Left lobe of liver (tissue), 2 donors: ENCODE results near the gene CUTC. TPM values are rescaled to one million over a fixed set of nuclear protein-coding genes. Genes with fewer than 3 reads are reported as not detected.

Experiments
- ATAC-seq: fragments of 200-7000 bp; cut with Tn5 transposase; one replicate; pipeline ENCODE4 v1.9.1; 2020; ENCODE audit warnings: mild to moderate bottlenecking, moderate library complexity
- DNase-seq: peaks from one replicate; pipeline ENCODE4 v3.0.0-alpha.2; 2020; ENCODE audit warnings: low spot score
- total RNA-seq: library from RNA; stranded (reverse); gene quantifications from one replicate; pipeline ENCODE4 v1.2.1, GENCODE V29; 2021
- donor health status: DM: no; HTN: no; CAD: no; lungs with moderate emphysema.
- donor health status: DM: no; HTN: yes; CAD: no.

CUTC gene
- total RNA-seq, 1 donor from 2014 or later: 15.9 TPM

GRCh38 chr10:99782447-99783286 is 50.6 kb downstream of the CUTC start, which contains the start of gene ABCC2:
Gene ABCC2, plus strand, starts transcription at chr10:99782640. Its CDS starts 205 bp downstream, at chr10:99782845.
- DNase-seq: peak; percentile 70

GRCh38 chr10:99784016-99784726 is 52.1 kb downstream of the CUTC start:
- DNase-seq (no peak), ATAC-seq (no peak)

More at GRCh38 chr10:99782447-99783286, 50.6 kb downstream of the CUTC start, which contains the start of gene ABCC2:
- peak; percentile 71 for ATAC-seq

- peak; percentile 19 for ATAC-seq
Observed at GRCh38 chr10:99784727-99785441, 52.9 kb downstream of the CUTC start.

GRCh38 chr10:99785646-99786045 is 53.6 kb downstream of the CUTC start:
- ATAC-seq (no peak), DNase-seq (no peak)

More at GRCh38 chr10:99784727-99785441, 52.9 kb downstream of the CUTC start:
- DNase-seq: no peak

GRCh38 chr10:99787311-99787710 is 55.3 kb downstream of the CUTC start:
- peak; percentile 80 for DNase-seq
- peak; percentile 28 for ATAC-seq

GRCh38 chr10:99787782-99788445 is 55.9 kb downstream of the CUTC start:
- DNase-seq (no peak), ATAC-seq (peak; percentile 7)

- ATAC-seq (peak; percentile 52), DNase-seq (peak; percentile 80)
Observed at GRCh38 chr10:99788598-99789256, 56.7 kb downstream of the CUTC start.

GRCh38 chr10:99791831-99792230 is 59.8 kb downstream of the CUTC start:
- DNase-seq (no peak), ATAC-seq (no peak)

- no peak for ATAC-seq
- DNase-seq: no peak
Observed at GRCh38 chr10:99793819-99794218, 61.8 kb downstream of the CUTC start.

- DNase-seq: no peak
- ATAC-seq: peak; percentile 3
Observed at GRCh38 chr10:99796928-99797327, 64.9 kb downstream of the CUTC start.

- DNase-seq (no peak), ATAC-seq (peak; percentile 9)
Observed at GRCh38 chr10:99798031-99798430, 66.0 kb downstream of the CUTC start.

GRCh38 chr10:99798920-99799319 is 66.9 kb downstream of the CUTC start:
- peak; percentile 7 for ATAC-seq
- no peak for DNase-seq

GRCh38 chr10:99799613-99800012 is 67.6 kb downstream of the CUTC start:
- peak; percentile 16 for ATAC-seq
- no peak for DNase-seq

GRCh38 chr10:99804471-99804870 is 72.4 kb downstream of the CUTC start:
- DNase-seq (no peak), ATAC-seq (no peak)

GRCh38 chr10:99805190-99805589 is 73.2 kb downstream of the CUTC start:
- ATAC-seq (no peak), DNase-seq (no peak)

Other genes starting within 250 kb of the CUTC start
- 0.08 TPM for gene NKX2-3, start 199.3 kb upstream of the CUTC start, total RNA-seq
- gene SLC25A28, start 111.8 kb upstream of the CUTC start, total RNA-seq: 22.4 TPM
- gene ENTPD7, start 72.7 kb upstream of the CUTC start, total RNA-seq: 9.8 TPM
- 22.1 TPM for gene COX15, start 107 bp upstream of the CUTC start, total RNA-seq
- gene ABCC2, start 50.4 kb downstream of the CUTC start, total RNA-seq: 254 TPM